Activated CD8-positive, alpha-beta memory T cell treated with anti-CD3 and anti-CD28 coated beads for 4 hours (primary cell): ENCODE data around the gene NBPF20.
"Not testable (repeated sequence)": the region's sequence is repeated elsewhere in the genome, so short reads cannot be mapped to it uniquely, and the experiment has no call there.

Experiments
- DNase-seq, 2 donors: peaks; one replicate each; pipeline ENCODE4 v3.0.0-alpha.2; 2020; ENCODE audit warnings: low read depth in 2 of 2

The NBPF20 gene

GRCh38 chr1:145424612-145425435 is 579 bp downstream of the NBPF20 start:
- DNase-seq, result peak; percentile 3 to 14

DNA sequence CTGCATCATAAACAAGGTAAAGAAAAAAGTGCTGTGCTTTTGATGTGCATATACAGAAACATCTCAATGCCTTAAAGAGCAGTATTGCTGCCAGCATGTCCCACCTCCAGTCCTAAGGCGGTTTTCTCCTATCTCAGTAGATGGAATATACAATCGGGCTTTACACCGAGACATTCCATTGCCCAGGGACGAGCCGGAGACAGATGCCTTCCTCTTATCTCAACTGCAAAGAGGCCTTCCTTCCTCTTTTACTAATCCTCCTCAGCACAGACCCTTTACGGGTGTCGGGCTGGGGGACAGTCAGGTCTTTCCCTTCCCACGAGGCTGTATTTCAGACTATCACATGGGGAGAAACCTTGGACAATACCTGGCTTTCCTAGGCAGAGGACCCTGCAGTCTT is 10.3 kb downstream of the NBPF20 start:
- not testable (repeated sequence) for DNase-seq

- not testable (repeated sequence) for DNase-seq
These were observed 18.1 kb downstream of the NBPF20 start for GRCh38 chr1:145407266-145407665.

- not testable (repeated sequence) for DNase-seq
These were observed 20.5 kb downstream of the NBPF20 start for GRCh38 chr1:145404949-145405348.

GRCh38 chr1:145400701-145401100 is 24.7 kb downstream of the NBPF20 start:
- not testable (repeated sequence) for DNase-seq
